Motor neuron (in vitro differentiated cells): ENCODE results near the gene GOLGA8F. TPM values are rescaled to one million over a fixed set of nuclear protein-coding genes. Genes with fewer than 3 reads are reported as not detected.
A peak's percentile ranks its signal among the peaks of the same experiment; 100 is the strongest.
"Not testable (repeated sequence)": the region's sequence is repeated elsewhere in the genome, so short reads cannot be mapped to it uniquely, and the experiment has no call there.

Source experiments
- ATAC-seq, 8 experiments: fragments of 200-7000 bp; cut with Tn5 transposase; replicated peaks in 6 of 8; 2 replicates each; pipeline ENCODE4 v1.8.0; 2021; ENCODE audit warnings: mild to moderate bottlenecking in 8 of 8, moderate library complexity in 8 of 8
- H3K27ac ChIP-seq, 2 donors: fragments of 250-450 bp; sonication (Bioruptor Pico); 2 replicates each; pipeline ENCODE4 v1.9.0; 2021; ENCODE audit warnings: antibody characterized with exemption in 2 of 2, mild to moderate bottlenecking in 2 of 2, moderate library complexity in 1 of 2
- H3K4me1 ChIP-seq, 2 donors: fragments of 250-450 bp; sonication (Bioruptor Pico); replicated peaks in 1 of 2; 2 replicates each; pipeline ENCODE4 v1.6.1; 2021; ENCODE audit warnings: antibody characterized with exemption in 2 of 2, mild to moderate bottlenecking in 2 of 2, moderate library complexity in 1 of 2
- H3K4me3 ChIP-seq, 5 donors: fragments of 250-450 bp; sonication (Bioruptor Pico); 2 replicates each; pipeline ENCODE4 v1.9.0; 2021; ENCODE audit warnings: antibody characterized with exemption in 5 of 5, mild to moderate bottlenecking in 5 of 5, moderate library complexity in 4 of 5
- WGBS, 10 experiments: fragments of 450-650 bp; shearing (Covaris generic); methylation state at CpG; one replicate each; pipeline ENCODE4 v1.0.0; 2022; 5-methylcytosine and 5-hydroxymethylcytosine counted together
- in situ Hi-C, 9 experiments: fragments of 400-800 bp; cut with MboI; loops; one replicate each; pipeline ENCODE4 v1.15.0; 2021; ENCODE audit warnings: low sequenced_read_pairs in 9 of 9, low pct_unique_long_range_greater_than_20kb in 2 of 9; ENCODE audit not compliant: unreplicated experiment in 9 of 9
- total RNA-seq, 8 experiments: library from RNA; unstranded; fragments of 300-600 nt; gene quantifications; 2 replicates each; pipeline versions ENCODE4 v1.2.3 to v1.2.4, GENCODE V29; 2022

GOLGA8F gene, protein sequence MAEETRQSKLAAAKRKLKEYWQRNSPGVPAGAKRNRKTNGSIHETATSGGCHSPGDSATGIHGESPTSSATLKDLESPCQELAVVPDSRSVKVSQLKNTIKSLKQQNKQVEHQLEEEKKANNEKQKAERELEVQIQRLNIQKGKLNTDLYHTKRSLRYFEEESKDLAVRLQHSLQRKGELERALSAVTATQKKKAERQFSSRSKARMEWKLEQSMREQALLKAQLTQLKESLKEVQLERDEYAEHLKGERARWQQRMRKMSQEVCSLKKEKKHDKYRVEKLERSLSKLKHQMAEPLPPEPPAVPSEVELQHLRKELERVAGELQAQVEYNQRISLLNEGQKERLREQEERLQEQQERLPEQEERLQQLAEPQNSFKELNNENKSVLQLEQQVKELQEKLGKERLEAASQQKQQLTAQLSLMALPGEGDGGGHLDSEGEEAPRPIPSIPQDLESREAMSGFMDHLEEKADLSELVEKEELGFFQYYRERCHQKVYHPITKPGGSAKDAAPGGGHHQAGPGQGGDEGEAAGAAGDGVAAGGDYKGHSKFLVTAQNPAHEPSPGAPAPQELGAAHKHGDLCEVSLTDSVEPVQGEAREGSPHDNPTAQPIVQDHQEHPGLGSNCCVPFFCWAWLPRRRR
- total RNA-seq: not detected

DNA sequence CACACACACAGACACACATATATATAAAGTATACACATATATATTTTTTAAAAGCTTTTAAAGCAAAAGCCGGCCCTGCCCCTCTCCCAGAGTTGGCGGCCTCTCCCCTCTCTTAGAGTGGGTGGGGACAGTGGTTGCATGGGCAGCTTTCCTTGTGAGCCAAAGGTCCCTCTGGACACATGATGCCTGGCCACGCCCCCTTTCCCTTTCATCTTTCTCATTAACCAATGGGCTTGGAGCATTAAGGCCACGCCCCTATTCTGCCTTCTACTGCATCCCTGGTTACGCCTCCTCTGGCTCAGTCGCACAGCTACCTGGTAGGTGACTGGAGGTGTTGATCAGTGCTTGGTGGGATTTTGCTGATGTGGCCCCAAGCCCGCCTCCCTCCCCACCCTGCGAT lies at the start of gene GOLGA8F:
GOLGA8F (plus strand) TSS at position 301 of the 400 bp plus-strand sequence; CDS start at position 399, 98 bp downstream.
- ATAC-seq, H3K4me1 ChIP-seq, H3K27ac ChIP-seq, in situ Hi-C loops, H3K4me3 ChIP-seq: not testable (repeated sequence)
- WGBS, 10 experiments: no CpG with 5 or more reads among the region's 8 CpGs

GRCh38 chr15:28357984-28358383 lies 20.5 kb upstream of the GOLGA8F start, which contains the start of gene GOLGA6L24:
GOLGA6L24 (minus strand) TSS chr15:28358084; CDS start chr15:28358023, 61 bp downstream.
- H3K4me1 ChIP-seq, H3K27ac ChIP-seq, H3K4me3 ChIP-seq, ATAC-seq, in situ Hi-C loops: not testable (repeated sequence)
- WGBS, 10 experiments: no CpG with 5 or more reads among the region's 7 CpGs

DNA sequence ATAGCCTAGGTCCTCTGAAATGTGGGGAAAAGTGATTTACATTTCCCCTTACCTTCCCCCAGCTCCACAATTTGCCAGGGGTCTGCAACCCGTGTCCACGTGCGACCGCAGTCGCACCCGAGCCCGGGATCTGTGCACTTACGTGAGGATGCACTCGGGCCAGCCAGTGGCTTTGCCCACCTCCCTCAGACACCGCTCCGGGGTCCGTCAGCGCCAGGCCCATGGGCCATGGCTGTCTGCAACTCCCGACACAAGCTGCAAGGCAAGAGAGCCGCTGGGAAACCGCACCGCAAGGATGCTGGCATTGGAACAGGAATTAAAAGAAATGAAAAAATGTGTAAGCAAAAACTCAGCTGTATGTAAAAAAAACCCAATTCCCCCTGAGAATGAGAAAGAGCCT lies 13.0 kb upstream of the GOLGA8F start:
- ATAC-seq, H3K4me3 ChIP-seq, H3K4me1 ChIP-seq, H3K27ac ChIP-seq, in situ Hi-C loops: not testable (repeated sequence)
- WGBS, 10 experiments: no CpG with 5 or more reads among the region's 17 CpGs

DNA sequence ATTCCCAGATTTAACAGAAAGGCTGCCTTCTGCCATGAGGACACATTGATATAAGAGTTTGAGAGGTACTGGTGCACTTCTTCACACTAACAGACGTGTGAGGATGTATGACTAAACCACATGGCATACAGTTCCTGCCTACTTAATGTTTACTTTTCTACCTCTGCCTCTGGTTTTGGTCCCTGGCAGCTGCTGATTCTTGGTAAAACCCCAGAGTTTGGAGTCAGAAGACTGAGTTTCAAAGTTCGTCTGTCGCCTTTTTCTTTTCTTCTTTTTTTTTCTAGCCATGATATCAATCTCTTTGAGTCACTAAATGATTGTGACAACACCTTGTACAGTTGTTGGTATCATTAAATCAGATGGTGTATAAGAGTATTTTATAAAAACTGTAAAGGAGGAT lies 1.6 kb downstream of the GOLGA8F start:
- H3K4me3 ChIP-seq, H3K4me1 ChIP-seq, H3K27ac ChIP-seq, in situ Hi-C loops, ATAC-seq: not testable (repeated sequence)
- WGBS, 10 experiments: no CpG with 5 or more reads among the region's 3 CpGs

DNA sequence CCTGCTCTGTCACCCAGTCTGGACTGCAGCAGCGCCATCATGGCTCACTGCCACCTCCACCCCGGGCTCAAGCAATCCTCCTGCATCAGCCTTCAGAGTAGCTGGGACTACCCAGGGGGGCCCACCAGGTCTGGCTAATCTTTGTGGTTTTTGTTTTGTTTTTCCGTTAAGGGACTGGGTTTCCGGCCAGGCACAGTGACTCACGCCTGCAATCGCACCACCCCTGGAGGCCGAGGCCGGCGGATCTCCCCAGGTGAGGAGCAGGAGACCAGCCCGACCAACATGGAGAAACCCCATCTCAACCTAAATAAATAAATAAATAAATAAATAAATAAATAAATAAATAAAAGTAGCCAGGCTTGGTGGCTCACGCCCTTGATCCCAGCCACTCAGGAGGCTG lies 17.6 kb downstream of the GOLGA8F start:
- H3K4me3 ChIP-seq, in situ Hi-C loops, H3K4me1 ChIP-seq, ATAC-seq, H3K27ac ChIP-seq: not testable (repeated sequence)
- WGBS, 10 experiments: no CpG with 5 or more reads among the region's 11 CpGs

- H3K4me3 ChIP-seq, H3K27ac ChIP-seq, H3K4me1 ChIP-seq, in situ Hi-C loops: not testable (repeated sequence)
- peak in 7 of 8 experiments; percentile 15 to 83 (median 44) for ATAC-seq
- no CpG with 5 or more reads among the region's 64 CpGs for WGBS, 10 experiments
Observed at GRCh38 chr15:28402774-28403435, 24.4 kb downstream of the GOLGA8F start.

- ATAC-seq, H3K4me1 ChIP-seq, H3K4me3 ChIP-seq, in situ Hi-C loops, H3K27ac ChIP-seq: not testable (repeated sequence)
- WGBS, 10 experiments: 0 to 100% (median 89%) methylated on average over 1 of the region's 3 CpGs; no CpG with 5 or more reads in 7 of the 10 experiments
Observed at GRCh38 chr15:28420470-28420869, 42.0 kb downstream of the GOLGA8F start.

- H3K4me1 ChIP-seq, H3K4me3 ChIP-seq, ATAC-seq, H3K27ac ChIP-seq, in situ Hi-C loops: not testable (repeated sequence)
- no CpG with 5 or more reads among the region's 3 CpGs for WGBS, 10 experiments
Observed at GRCh38 chr15:28435594-28435993, 57.1 kb downstream of the GOLGA8F start.

Other genes with a start within 250 kb of the GOLGA8F start
- 10 to 100 TPM; 22.6 to 88.4 (median 35.0) TPM for gene HERC2, start 56.5 kb upstream of the GOLGA8F start, total RNA-seq
- 1 to 10 TPM in 1 of 8 experiments, under 1 TPM in 4, not detected in 3; 0.25 to 1.6 (median 0.38) TPM for gene GOLGA6L24, start 20.6 kb upstream of the GOLGA8F start, total RNA-seq
- under 1 TPM in 7 of 8 experiments, not detected in 1; 0.05 to 0.57 (median 0.13) TPM for gene GOLGA8G, start 154.3 kb downstream of the GOLGA8F start, total RNA-seq
- gene GOLGA6L25, start 174.9 kb downstream of the GOLGA8F start, total RNA-seq: 1 to 10 TPM in 2 of 8 experiments, under 1 TPM in 2, not detected in 4; 0.37 to 2.2 (median 1.3) TPM